Stimulated activated memory B cell treated with anti-CD40 and anti-IgM and Interleukin-4, amounts not matched to agents 10 μg/mL and 1 μg/mL and 100 μg/mL, for 72 hours (primary cell): Measurements from ENCODE around the gene C10orf67.

Source experiments
- ATAC-seq: fragments of 150-1000 bp; cut with Tn5 transposase; 2 replicates; pipeline ENCODE4 v1.10.0; 2021
- H3K27ac Mint-ChIP-seq: one replicate; pipeline ENCODE4 v1.8.0; 2022; ENCODE audit warnings: mild to moderate bottlenecking, mixed read lengths
- H3K27me3 Mint-ChIP-seq: one replicate; pipeline ENCODE4 v1.8.0; 2022; ENCODE audit warnings: mixed read lengths
- H3K36me3 Mint-ChIP-seq: one replicate; pipeline ENCODE4 v1.8.0; 2022; ENCODE audit warnings: mixed read lengths
- H3K4me1 Mint-ChIP-seq: one replicate; pipeline ENCODE4 v1.8.0; 2022; ENCODE audit warnings: mixed read lengths
- H3K4me3 Mint-ChIP-seq: one replicate; pipeline ENCODE4 v1.8.0; 2022; ENCODE audit warnings: mild to moderate bottlenecking, moderate library complexity, mixed read lengths
- H3K9me3 Mint-ChIP-seq: one replicate; pipeline ENCODE4 v1.8.0; 2022; ENCODE audit warnings: mixed read lengths

C10orf67 gene

GRCh38 chr10:23204773-23205172 lies 139.8 kb downstream of the C10orf67 start:
- peaks cover 55% of the 10 kb centered on the region for H3K27me3 Mint-ChIP-seq
- H3K27ac Mint-ChIP-seq: no peak overlapping the region
- H3K9me3 Mint-ChIP-seq: no peaks in the 10 kb centered on the region
- H3K4me1 Mint-ChIP-seq: no peaks in the 10 kb centered on the region
- ATAC-seq: no peak
- no peak overlapping the region for H3K4me3 Mint-ChIP-seq
- H3K36me3 Mint-ChIP-seq: no peaks in the 10 kb centered on the region

- no peak for ATAC-seq
- H3K4me3 Mint-ChIP-seq: no peak overlapping the region
- no peaks in the 10 kb centered on the region for H3K9me3 Mint-ChIP-seq
- peaks cover 51% of the 10 kb centered on the region for H3K27me3 Mint-ChIP-seq
- H3K27ac Mint-ChIP-seq: no peak overlapping the region
- H3K4me1 Mint-ChIP-seq: no peaks in the 10 kb centered on the region
- no peaks in the 10 kb centered on the region for H3K36me3 Mint-ChIP-seq
Measured at GRCh38 chr10:23203369-23204325, 140.9 kb downstream of the C10orf67 start.

- H3K27me3 Mint-ChIP-seq: peaks cover 58% of the 10 kb centered on the region
- no peak overlapping the region for H3K27ac Mint-ChIP-seq
- no peak overlapping the region for H3K4me3 Mint-ChIP-seq
- no peak for ATAC-seq
- no peaks in the 10 kb centered on the region for H3K36me3 Mint-ChIP-seq
- H3K9me3 Mint-ChIP-seq: no peaks in the 10 kb centered on the region
- no peaks in the 10 kb centered on the region for H3K4me1 Mint-ChIP-seq
Measured at GRCh38 chr10:23202779-23203178, 141.8 kb downstream of the C10orf67 start.

GRCh38 chr10:23201837-23202236 lies 142.8 kb downstream of the C10orf67 start:
- ATAC-seq: no peak
- Mint-ChIP-seq H3K27ac (no peak overlapping the region), H3K36me3 (no peaks in the 10 kb centered on the region), H3K9me3 (no peaks in the 10 kb centered on the region), H3K27me3 (peaks cover 65% of the 10 kb centered on the region), H3K4me3 (no peak overlapping the region), H3K4me1 (no peaks in the 10 kb centered on the region)

- Mint-ChIP-seq H3K4me3 (no peak overlapping the region), H3K4me1 (no peaks in the 10 kb centered on the region), H3K27me3 (peaks cover 72% of the 10 kb centered on the region), H3K36me3 (no peaks in the 10 kb centered on the region), H3K27ac (no peak overlapping the region), H3K9me3 (no peaks in the 10 kb centered on the region)
- no peak for ATAC-seq
Measured at GRCh38 chr10:23200997-23201652, 143.5 kb downstream of the C10orf67 start.

- Mint-ChIP-seq H3K27me3 (peaks cover 78% of the 10 kb centered on the region), H3K36me3 (no peaks in the 10 kb centered on the region), H3K9me3 (no peaks in the 10 kb centered on the region), H3K4me1 (no peaks in the 10 kb centered on the region), H3K4me3 (no peak overlapping the region), H3K27ac (no peak overlapping the region)
- no peak for ATAC-seq
Measured at GRCh38 chr10:23200586-23200985, 144.0 kb downstream of the C10orf67 start.

GRCh38 chr10:23199768-23200511 lies 144.7 kb downstream of the C10orf67 start:
- H3K4me3 Mint-ChIP-seq: no peak overlapping the region

GRCh38 chr10:23198940-23199767 lies 145.4 kb downstream of the C10orf67 start:
- no peaks in the 10 kb centered on the region for H3K36me3 Mint-ChIP-seq
- H3K9me3 Mint-ChIP-seq: no peaks in the 10 kb centered on the region

More at GRCh38 chr10:23199768-23200511, 144.7 kb downstream of the C10orf67 start:
- Mint-ChIP-seq H3K9me3 (no peaks in the 10 kb centered on the region), H3K27ac (no peak overlapping the region), H3K36me3 (no peaks in the 10 kb centered on the region), H3K4me1 (no peaks in the 10 kb centered on the region), H3K27me3 (peaks cover 80% of the 10 kb centered on the region)
- no peak for ATAC-seq

GRCh38 chr10:23198610-23198939 lies 146.0 kb downstream of the C10orf67 start:
- Mint-ChIP-seq H3K27ac (no peak overlapping the region), H3K4me1 (no peaks in the 10 kb centered on the region), H3K36me3 (no peaks in the 10 kb centered on the region), H3K4me3 (no peak overlapping the region), H3K9me3 (no peaks in the 10 kb centered on the region), H3K27me3 (peaks cover 79% of the 10 kb centered on the region)
- no peak for ATAC-seq

More at GRCh38 chr10:23198940-23199767, 145.4 kb downstream of the C10orf67 start:
- H3K4me3 Mint-ChIP-seq: no peak overlapping the region
- H3K4me1 Mint-ChIP-seq: no peaks in the 10 kb centered on the region
- no peak overlapping the region for H3K27ac Mint-ChIP-seq
- ATAC-seq: no peak
- H3K27me3 Mint-ChIP-seq: peaks cover 79% of the 10 kb centered on the region

GRCh38 chr10:23197416-23197861 lies 147.2 kb downstream of the C10orf67 start:
- Mint-ChIP-seq H3K4me1 (no peaks in the 10 kb centered on the region), H3K36me3 (no peaks in the 10 kb centered on the region), H3K27me3 (peaks cover 83% of the 10 kb centered on the region), H3K4me3 (no peak overlapping the region), H3K27ac (no peak overlapping the region), H3K9me3 (no peaks in the 10 kb centered on the region)
- ATAC-seq: no peak

- H3K36me3 Mint-ChIP-seq: no peaks in the 10 kb centered on the region
- no peak overlapping the region for H3K4me3 Mint-ChIP-seq
- H3K9me3 Mint-ChIP-seq: no peaks in the 10 kb centered on the region
- no peaks in the 10 kb centered on the region for H3K4me1 Mint-ChIP-seq
- H3K27ac Mint-ChIP-seq: no peak overlapping the region
- no peak for ATAC-seq
- H3K27me3 Mint-ChIP-seq: peaks cover 82% of the 10 kb centered on the region
Measured at GRCh38 chr10:23196915-23197314, 147.7 kb downstream of the C10orf67 start.

GRCh38 chr10:23195846-23196600 lies 148.6 kb downstream of the C10orf67 start:
- Mint-ChIP-seq H3K4me3 (no peak overlapping the region), H3K27me3 (peaks cover 83% of the 10 kb centered on the region), H3K9me3 (no peaks in the 10 kb centered on the region), H3K4me1 (no peaks in the 10 kb centered on the region), H3K36me3 (no peaks in the 10 kb centered on the region), H3K27ac (no peak overlapping the region)
- ATAC-seq: no peak

GRCh38 chr10:23194966-23195845 lies 149.4 kb downstream of the C10orf67 start:
- H3K4me3 Mint-ChIP-seq: no peak overlapping the region
- peaks cover 83% of the 10 kb centered on the region for H3K27me3 Mint-ChIP-seq
- H3K4me1 Mint-ChIP-seq: no peaks in the 10 kb centered on the region
- H3K9me3 Mint-ChIP-seq: no peaks in the 10 kb centered on the region
- no peaks in the 10 kb centered on the region for H3K36me3 Mint-ChIP-seq
- H3K27ac Mint-ChIP-seq: no peak overlapping the region
- no peak for ATAC-seq
